ENCODE measurements around the gene GRIN2C.

GRIN2C gene

DNA sequence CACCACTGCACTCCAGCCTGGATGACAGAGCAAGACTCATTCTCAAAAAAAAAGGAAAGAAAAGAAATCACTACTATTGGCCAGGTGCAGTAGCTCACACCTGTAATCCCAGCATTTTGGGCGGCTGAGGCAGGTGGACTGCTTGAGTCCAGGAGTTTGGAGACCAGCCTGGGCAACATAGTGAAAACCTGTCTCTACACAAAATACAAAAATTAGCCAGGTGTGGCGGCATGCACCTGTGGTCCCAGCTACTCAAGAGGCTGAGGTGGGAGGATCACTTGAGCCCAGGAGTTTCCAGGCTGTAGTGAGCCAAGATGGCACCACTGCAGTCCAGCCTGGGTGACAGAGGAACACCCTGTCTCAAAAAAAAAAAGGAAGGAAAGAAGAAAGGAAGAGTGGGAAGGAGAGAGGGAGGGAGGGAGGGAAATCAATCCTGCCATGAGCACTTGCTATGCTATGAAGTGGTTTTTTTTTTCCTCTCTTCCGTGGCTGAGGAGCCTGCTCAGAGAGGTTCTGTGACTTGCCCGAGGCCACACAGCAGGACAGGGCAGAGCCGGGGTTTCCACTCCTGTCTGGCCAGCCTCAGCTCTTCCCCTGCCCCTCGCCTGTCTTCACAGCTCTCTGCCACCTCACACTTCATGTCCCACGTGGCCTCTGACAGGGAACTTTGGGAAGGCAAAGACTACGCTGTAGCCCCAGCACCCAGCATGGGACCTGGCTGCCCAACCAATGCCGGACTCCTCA, 10.9 kb downstream of the GRIN2C start:
- no peak for DNase-seq (ENCODE audit: low read depth, low spot score)

DNA sequence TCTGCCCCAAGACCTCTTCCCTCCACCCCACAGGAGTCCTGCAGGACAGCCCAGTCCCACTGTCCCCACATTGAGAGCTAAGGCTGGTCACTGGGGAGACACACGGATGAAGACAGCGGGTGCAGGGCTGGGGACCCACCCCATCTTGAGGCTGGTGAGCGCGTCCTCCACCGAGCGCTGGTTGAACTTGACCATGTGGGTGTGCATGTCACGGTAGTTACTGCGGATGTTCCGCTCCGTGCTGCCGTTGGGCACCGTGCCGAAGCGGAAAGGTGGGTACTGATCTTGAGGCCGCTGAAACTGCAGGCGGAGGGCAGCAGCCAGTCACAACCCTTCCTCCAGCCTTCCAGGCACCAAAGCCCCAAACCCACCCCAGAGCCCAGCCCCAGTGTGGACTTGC, 13.1 kb downstream of the GRIN2C start:
- DNase-seq (ENCODE audit: low read depth, low spot score): no peak

- no peak for DNase-seq (ENCODE audit: low read depth, low spot score)
Measured at GRCh38 chr17:74843352-74843627, 16.4 kb downstream of the GRIN2C start.

DNA sequence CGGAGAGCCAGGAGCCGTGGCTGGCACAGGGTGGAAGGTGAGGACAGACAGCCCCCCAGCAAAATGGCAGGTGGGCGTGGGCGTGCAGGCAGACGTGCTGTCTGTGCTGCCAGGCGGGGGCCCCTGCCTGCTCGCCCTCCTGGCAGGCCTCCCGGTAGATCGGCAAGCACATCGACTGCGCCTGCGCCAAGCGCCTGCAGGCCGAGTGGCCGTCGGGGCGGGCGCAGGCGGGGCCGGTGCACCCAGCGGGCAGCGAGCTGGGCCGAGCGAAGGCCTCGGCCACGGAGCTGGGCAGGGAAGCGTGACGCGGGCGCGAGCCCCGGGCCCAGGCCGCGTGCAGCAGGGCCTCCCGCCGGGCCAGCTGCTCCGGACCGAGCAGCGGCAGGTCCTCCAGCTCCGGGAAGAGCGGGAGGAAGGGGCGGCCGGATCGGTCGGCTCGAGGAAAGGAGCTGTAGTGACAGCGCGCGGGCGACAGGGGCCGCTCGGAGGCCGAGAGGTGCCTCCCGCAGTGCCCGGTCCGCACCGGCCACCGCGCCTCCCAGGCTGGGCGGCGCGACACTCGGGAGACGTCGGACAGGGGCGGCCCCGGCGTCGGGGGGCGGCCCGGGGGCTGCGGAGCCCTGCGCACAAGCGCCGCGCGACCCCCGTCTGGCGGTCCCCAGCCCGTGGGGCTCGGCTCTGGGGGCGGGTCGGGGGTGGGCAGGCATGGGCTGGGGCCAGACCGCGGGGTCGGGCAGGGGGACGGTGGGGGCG, 16.9 kb downstream of the GRIN2C start:
- DNase-seq (ENCODE audit: low read depth, low spot score): no peak

DNA sequence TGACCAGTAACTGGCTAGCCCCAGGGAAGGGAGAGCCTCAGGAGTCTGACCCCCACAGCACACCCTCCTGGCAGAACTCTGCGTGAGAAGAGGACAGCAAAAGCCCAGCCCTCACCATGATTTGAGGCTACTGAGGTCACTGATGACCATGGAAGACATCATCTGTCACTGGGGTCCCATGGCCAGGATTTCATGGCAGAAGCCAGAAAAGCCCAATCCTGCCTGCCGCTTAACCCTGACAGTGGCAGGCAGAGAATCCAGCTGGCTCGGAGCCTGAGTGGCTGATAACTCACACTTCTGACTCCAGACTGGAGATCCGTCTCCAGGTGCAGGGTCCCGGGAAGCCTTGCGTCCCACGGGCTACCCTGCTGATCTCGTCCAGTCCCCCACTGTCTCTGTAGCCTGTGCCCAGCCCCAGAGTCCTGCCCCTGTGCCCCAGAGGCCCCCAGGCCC, 17.5 kb downstream of the GRIN2C start:
- no peak for DNase-seq (ENCODE audit: low read depth, low spot score)

DNA sequence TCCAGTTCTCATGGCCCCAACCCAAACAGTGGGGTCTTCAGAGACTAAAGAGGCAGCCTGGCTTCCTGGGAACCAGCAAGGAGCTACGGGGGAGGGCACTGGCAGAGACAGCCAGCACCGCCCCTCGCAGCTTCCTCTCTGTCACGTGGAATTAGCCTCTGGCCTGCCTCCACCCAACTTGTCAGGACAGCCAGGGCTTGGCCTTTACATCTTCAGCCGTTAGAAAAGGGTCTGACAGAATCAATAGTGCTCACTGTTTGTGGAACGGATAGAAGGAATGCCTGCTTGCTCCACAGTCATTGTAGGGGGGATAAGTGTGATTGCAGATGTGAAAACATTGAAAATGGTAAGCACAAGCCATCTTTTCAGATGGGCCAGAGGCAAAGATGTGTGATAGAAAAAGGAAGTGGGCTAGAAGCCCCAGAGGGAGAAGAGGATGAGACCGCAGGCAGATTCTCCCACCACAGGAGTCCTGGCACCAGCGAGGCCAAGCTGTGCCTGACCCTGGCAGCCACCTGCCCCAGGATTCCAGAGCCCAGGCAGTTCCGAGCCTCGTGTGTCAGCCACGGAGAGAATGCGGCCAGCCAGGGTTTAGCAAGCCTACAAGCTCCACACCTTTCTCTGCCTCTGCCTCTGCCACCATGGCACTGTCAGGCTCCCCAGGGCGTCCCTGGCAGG, 18.6 kb downstream of the GRIN2C start:
- peak; percentile 50 for DNase-seq (ENCODE audit: low read depth, low spot score)

DNA sequence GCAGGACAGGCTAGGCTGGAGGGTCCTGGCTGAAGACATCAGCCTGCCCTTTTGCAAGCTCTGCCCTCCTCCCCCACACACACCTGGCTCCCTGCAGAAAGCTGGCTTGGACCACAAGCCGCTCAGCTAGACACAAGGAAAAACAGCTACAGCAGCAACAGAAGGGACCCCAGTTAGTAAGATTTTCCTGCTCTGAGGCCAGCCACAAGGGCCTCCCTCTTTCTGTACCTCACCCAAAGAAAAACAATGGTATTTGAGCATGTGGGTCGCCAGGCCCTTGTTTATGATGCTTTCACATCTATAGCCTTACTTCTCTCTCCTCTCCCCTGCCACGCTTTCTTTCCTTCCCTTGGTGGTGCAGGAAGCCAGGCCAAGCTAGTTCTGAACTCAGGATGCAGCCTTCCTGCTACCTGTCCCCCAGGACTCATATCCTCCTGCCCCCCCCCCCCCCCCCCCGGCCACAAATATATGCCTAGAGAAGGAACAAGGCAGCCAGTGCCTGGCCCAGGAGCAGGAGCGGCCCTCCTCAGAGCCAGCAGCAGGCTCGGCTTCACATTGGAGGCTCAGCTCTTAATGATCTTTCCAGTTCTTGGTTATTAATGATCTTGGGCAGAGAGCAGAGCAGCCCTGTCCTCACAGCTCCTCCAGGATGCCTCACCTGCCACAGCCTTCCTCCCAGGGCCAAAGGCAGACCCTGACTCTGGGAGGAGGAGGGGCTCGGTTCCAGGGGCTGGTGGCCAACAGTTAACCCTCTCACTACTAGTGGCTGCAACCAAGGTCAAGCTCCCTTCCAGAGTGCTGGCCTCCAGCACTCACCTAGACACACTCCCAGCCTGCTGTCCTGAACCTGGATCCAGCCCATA, 19.5 kb downstream of the GRIN2C start:
- DNase-seq (ENCODE audit: low read depth, low spot score): no peak

GRCh38 chr17:74838274-74838673, 21.4 kb downstream of the GRIN2C start:
- DNase-seq (ENCODE audit: low read depth, low spot score): no peak

- DNase-seq (ENCODE audit: low read depth, low spot score): no peak
Measured at GRCh38 chr17:74836691-74837467, 22.8 kb downstream of the GRIN2C start.

DNA sequence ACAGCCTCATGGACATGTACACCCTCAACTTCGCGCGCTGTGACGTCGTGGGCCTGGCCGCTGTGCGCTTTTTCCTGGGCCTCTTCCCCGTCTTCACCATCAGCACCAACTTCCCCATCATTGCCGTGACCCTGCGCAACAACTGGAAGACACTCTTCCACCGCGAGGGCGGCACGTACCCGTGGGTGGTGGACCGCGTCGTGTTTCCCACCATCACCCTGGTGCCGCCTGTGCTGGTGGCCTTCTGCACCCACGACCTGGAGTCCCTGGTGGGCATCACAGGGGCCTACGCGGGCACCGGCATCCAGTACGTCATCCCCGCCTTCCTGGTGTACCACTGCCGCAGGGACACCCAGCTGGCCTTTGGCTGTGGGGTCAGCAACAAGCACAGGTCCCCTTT, 23.5 kb downstream of the GRIN2C start:
- no peak for DNase-seq (ENCODE audit: low read depth, low spot score)

GRCh38 chr17:74833501-74834377, 25.9 kb downstream of the GRIN2C start:
- DNase-seq (ENCODE audit: low read depth, low spot score): no peak

DNA sequence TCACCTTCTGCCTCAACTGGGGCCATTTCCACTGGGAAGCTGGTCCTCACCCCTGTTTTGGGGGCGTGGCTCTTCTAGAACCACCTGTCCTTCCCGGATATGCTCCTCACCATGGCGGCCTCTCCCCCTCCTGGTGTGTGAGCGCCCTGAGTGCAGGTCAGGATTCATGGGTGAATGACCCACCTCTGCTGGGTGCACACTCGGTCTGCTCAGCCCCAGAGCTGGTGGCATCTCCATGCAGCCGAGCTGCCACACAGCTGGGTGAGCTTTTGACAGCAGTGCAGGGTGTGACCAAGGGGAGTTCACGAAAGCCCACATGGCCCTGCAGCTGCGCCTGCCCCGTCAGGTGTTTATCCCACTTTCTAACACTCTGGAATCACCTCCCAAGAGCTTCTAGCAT, 27.3 kb downstream of the GRIN2C start:
- DNase-seq (ENCODE audit: low read depth, low spot score): no peak

GRCh38 chr17:74831444-74832146, 28.1 kb downstream of the GRIN2C start:
- no peak for DNase-seq (ENCODE audit: low read depth, low spot score)

DNA sequence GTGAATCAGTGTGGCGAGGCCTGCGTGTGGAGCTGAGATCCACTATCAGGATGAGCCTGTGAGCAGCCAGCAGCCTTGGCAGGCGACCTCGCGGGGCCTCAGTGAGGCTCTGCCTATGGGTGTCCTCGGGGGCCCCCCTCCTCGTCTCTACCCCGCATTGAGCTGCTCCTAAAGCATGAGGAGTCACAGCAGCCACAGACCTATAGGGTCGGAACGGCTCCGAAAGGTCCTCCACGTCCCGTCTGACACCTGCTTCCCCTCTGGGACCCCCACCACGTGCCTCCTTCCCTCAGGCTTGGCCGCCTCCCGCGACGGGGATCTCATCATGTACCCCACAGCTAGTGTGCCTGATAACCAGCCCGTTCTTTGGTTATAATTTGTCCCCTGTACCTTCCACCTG, 28.8 kb downstream of the GRIN2C start:
- no peak for DNase-seq (ENCODE audit: low read depth, low spot score)

DNA sequence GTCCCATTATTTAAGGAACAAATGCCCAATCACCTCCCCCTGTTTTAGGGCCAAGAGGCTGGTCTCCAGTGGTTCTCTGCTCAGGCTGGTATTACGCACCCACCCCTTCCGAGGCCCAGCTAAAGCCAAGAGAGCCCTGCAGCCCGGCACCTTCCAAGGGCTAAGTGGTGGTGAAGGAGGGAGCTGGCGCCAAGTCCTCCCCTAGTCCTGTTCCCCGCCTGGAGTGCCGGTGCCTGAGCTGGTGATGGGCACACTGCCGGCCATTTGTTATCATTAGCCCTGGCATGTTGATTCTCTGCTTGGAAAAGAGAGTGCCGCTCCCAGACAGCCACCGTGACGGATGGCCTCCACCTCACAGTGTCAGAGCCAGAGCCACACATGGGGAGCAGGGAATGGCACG, 31.9 kb downstream of the GRIN2C start:
- no peak for DNase-seq (ENCODE audit: low read depth, low spot score)

DNA sequence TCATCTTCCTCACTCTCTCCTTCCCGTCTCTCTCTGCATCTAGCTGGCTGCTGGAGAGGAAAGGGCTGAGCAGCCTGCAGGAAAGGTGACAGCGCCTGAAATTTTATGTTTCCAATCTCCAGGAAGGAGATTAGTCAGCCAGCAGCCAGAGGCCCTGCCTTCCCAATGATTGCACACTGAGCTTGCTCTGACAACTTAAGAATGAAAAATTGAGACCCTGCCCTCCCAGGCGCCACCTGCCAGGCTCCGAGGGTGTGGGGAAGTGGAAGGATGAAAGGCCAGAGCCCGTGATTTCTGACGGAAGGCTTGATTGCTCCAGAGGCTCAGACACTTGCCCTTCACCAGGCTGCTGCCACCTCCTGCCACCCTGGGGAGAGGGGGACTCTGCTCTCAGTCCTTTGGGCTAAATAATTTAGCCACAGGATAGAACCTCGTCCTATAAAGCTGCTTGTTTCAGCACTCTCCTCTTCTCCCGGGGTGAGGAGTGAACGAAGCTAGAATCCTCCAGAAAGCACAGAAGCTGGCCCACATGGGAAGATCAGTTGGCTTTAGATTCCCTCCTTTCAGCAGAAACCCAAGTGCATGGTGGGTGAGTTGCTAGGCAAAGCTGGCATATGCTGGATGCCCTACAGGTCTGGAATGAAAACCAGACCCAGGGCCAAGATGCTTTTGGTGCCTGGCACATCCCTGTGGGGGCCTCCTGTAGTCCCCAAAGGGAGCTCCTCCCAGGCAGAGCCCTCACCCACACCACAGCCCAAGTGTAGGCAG, 33.5 kb downstream of the GRIN2C start:
- DNase-seq (ENCODE audit: low read depth, low spot score): no peak

GRCh38 chr17:74824961-74825627, 34.6 kb downstream of the GRIN2C start:
- DNase-seq (ENCODE audit: low read depth, low spot score): no peak

- no peak for DNase-seq (ENCODE audit: low read depth, low spot score)
Measured at GRCh38 chr17:74822939-74823367, 36.7 kb downstream of the GRIN2C start.

All from brain pericyte (primary cell).